Spleen (tissue), 11 donors: ENCODE measurements around the gene PPM1N. TPM values are rescaled to one million over a fixed set of nuclear protein-coding genes. Genes with fewer than 3 reads are reported as not detected.
A peak's percentile ranks its signal among the peaks of the same experiment; 100 is the strongest.

Experiments
- DNase-seq: peaks from one replicate; pipeline ENCODE4 v3.0.0-alpha.2; 2020
- H3K27ac ChIP-seq, 8 donors: fragments of 200-600 bp; sonication (generic) in 7 of 8; 1 replicate in 4 of 8; 2 replicates in 4 of 8; pipeline versions ENCODE4 v1.5.0 to v1.8.0; 2016 to 2021; ENCODE audit warnings: inconsistent platforms in 4 of 8, mild to moderate bottlenecking in 4 of 8, moderate library complexity in 1 of 8
- H3K27me3 ChIP-seq, 7 donors: fragments of 200-600 bp; sonication (generic) in 6 of 7; replicated peaks in 1 of 7; 1 replicate in 4 of 7; 2 replicates in 3 of 7; pipeline versions ENCODE4 v1.5.0 to v1.8.0; 2016 to 2021; ENCODE audit warnings: inconsistent platforms in 3 of 7, mild to moderate bottlenecking in 1 of 7
- H3K36me3 ChIP-seq, 6 donors: fragments of 200-600 bp; sonication (generic) in 5 of 6; 1 replicate in 4 of 6; 2 replicates in 2 of 6; pipeline versions ENCODE4 v1.5.0 to v1.8.0; 2016 to 2021; ENCODE audit warnings: inconsistent platforms in 2 of 6
- H3K4me1 ChIP-seq, 6 donors: fragments of 200-600 bp; sonication (generic) in 5 of 6; 1 replicate in 3 of 6; 2 replicates in 3 of 6; pipeline versions ENCODE4 v1.5.0 to v1.8.0; 2016 to 2021; ENCODE audit warnings: inconsistent platforms in 3 of 6
- H3K4me3 ChIP-seq, 8 donors: fragments of 200-600 bp; sonication (generic) in 7 of 8; 1 replicate in 4 of 8; 2 replicates in 4 of 8; pipeline versions ENCODE4 v1.5.0 to v1.8.0; 2016 to 2021; ENCODE audit warnings: inconsistent platforms in 4 of 8, mild to moderate bottlenecking in 4 of 8, moderate library complexity in 2 of 8
- H3K9me3 ChIP-seq, 8 donors: fragments of 200-600 bp; sonication (generic) in 7 of 8; 1 replicate in 4 of 8; 2 replicates in 4 of 8; pipeline versions ENCODE4 v1.5.0 to v1.8.0; 2016 to 2021; ENCODE audit warnings: inconsistent platforms in 4 of 8
- POLR2A ChIP-seq, 3 donors: fragments of 450-650 bp; IDR thresholded peaks; one replicate each; pipeline ENCODE4 v1.5.1; 2017; ENCODE audit warnings: antibody characterized with exemption in 3 of 3, mild to moderate bottlenecking in 1 of 3
- POLR2AphosphoS5 ChIP-seq, 3 donors: sonication (generic); formaldehyde crosslinking; IDR thresholded peaks; one replicate each; pipeline ENCODE4 v1.5.1; 2017; ENCODE audit warnings: antibody characterized with exemption in 3 of 3
- WGBS, 5 donors: extraction: QIAGEN DNeasy Blood & Tissue Kit in 3 of 5; methylation state at CpG; one replicate each; pipeline versions ENCODE4 v1.1.5 to v1.1.7; 2013 to 2018; 5-methylcytosine and 5-hydroxymethylcytosine counted together
- intact Hi-C: fragments of 100-400 bp; cut with DNase I; formaldehyde crosslinking; loops from one replicate; pipeline ENCODE4 v1.15.0; 2023; ENCODE audit warnings: low total_unique reads
- polyA plus RNA-seq, 3 donors: library from polyadenylated mRNA; stranded (reverse); fragments of 200-250 nt; gene quantifications; one replicate each; pipeline ENCODE4 v1.2.1, GENCODE V29; 2013
- total RNA-seq, 7 donors: library from RNA; depleted of rRNA in 3 of 7; stranded (reverse); fragments of >200 nt in 3 of 7; fragmentation: NEBNext Ultra II Directional in 4 of 7; extraction: Animal tissue kit (Norgen Biotek cat#: 25700) in 4 of 7; gene quantifications; one replicate each; pipeline versions ENCODE4 v1.1.0 to v1.2.1, GENCODE V29; 2016 to 2021
- TF ChIP-seq, protein P1 (sequence below), 11 experiments: fragments of 200-600 bp in 7 of 11; fragments of 450-650 bp in 4 of 11; sonication (generic) in 4 of 11; IDR thresholded peaks in 8 of 11; conservative IDR thresholded peaks in 3 of 11; 1 replicate in 7 of 11; 2 replicates in 4 of 11; pipeline versions ENCODE4 v1.4.0 to v1.8.0; 2016 to 2021; ENCODE audit warnings: antibody characterized with exemption in 11 of 11, inconsistent platforms in 4 of 11, mild to moderate bottlenecking in 1 of 11
- donor health status: healthy with polysubstance abuse.
- donor health status: DM: no; HTN: no; CAD: no; lungs with moderate emphysema.
- donor health status: DM: no; HTN: no; CAD: no.
- donor health status: Bipolar disorder and iron deficiency.
- donor health status: healthy.
- donor health status: DM: no; HTN: no; CAD: no.
- donor health status: DM: yes; HTN: yes; CAD: no.

PPM1N gene
- total and polyA plus RNA-seq, 10 donors, result 6.3 to 21.4 (median 9.7) TPM

DNA sequence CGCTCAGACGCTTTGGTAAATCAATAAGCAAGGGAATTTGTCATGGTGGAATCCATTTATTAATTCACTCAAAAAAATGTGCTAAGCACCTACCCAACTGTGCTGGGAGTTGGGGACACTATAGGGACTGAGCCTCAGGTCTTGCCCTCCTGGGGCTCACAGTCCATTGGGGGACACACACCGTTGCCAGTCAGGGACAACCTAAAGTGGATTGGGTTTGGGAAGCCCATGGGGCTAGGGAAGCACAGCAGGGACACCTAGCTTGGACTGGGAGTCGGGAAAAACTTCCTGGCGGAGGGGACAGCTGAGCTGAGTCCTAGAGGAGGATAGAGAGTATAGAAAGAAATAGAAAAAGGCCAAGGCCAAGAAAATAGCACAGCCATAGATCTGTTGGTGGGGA lies 21.9 kb upstream of the PPM1N start:
- Histone ChIP-seq H3K9me3 (no peaks in the 10 kb centered on the region), H3K4me3 (no peak overlapping the region), H3K27me3 (peaks cover 0 to 41% (median 16%) of the 10 kb centered on the region in 7 donors), H3K27ac (no peak overlapping the region), H3K4me1 (peaks cover 12 to 66% (median 33%) of the 10 kb centered on the region in 6 donors), H3K36me3 (no peaks in the 10 kb centered on the region)
- TF ChIP-seq POLR2AphosphoS5 (IDR thresholded peaks at IDR 0.05), result no peak
- no peak for TF ChIP-seq POLR2A (IDR thresholded peaks at IDR 0.05)
- TF ChIP-seq, protein P1, sequence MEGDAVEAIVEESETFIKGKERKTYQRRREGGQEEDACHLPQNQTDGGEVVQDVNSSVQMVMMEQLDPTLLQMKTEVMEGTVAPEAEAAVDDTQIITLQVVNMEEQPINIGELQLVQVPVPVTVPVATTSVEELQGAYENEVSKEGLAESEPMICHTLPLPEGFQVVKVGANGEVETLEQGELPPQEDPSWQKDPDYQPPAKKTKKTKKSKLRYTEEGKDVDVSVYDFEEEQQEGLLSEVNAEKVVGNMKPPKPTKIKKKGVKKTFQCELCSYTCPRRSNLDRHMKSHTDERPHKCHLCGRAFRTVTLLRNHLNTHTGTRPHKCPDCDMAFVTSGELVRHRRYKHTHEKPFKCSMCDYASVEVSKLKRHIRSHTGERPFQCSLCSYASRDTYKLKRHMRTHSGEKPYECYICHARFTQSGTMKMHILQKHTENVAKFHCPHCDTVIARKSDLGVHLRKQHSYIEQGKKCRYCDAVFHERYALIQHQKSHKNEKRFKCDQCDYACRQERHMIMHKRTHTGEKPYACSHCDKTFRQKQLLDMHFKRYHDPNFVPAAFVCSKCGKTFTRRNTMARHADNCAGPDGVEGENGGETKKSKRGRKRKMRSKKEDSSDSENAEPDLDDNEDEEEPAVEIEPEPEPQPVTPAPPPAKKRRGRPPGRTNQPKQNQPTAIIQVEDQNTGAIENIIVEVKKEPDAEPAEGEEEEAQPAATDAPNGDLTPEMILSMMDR (IDR thresholded peaks at IDR 0.05 in 8 of 11, conservative IDR thresholded peaks at IDR 0.05 in 3 of 11), result no peak
- DNase-seq, result no peak
- intact Hi-C loops, result no loop called here
- WGBS, 5 donors, result 42 to 66% (median 53%) methylated on average over 5 of the region's 5 CpGs

DNA sequence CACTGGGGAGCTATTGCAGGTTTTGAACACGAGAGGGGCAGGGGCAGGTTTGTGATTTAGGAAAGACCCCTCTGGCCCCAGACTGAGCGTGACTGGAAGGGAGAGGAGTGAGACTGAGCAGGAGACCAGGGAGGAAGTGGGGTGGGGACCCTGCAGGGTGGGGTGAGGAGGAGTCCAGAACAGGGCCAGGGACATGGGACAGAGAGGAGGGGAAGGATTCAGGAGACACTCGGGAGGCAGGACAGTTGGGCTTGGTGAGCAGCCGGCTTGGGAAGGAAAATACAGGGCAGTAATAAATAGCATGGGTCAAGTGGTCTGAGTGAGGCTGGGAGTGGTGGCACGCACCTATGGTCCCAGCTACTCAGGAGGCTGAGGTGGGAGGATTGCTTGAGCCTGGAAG lies 21.1 kb upstream of the PPM1N start:
- DNase-seq, result no peak
- H3K27me3 ChIP-seq, result peaks cover 0 to 32% (median 16%) of the 10 kb centered on the region in 7 donors
- TF ChIP-seq, protein P1 (IDR thresholded peaks at IDR 0.05 in 8 of 11, conservative IDR thresholded peaks at IDR 0.05 in 3 of 11), result no peak
- TF ChIP-seq POLR2A (IDR thresholded peaks at IDR 0.05) (no peak), POLR2AphosphoS5 (IDR thresholded peaks at IDR 0.05) (no peak)
- no peaks in the 10 kb centered on the region for H3K36me3 ChIP-seq
- intact Hi-C loops, result no loop called here
- peak overlapping the region in 2 of 8 donors; percentile 26 to 45 for H3K27ac ChIP-seq
- H3K4me1 ChIP-seq, result peaks cover 8 to 57% (median 28%) of the 10 kb centered on the region in 6 donors
- H3K4me3 ChIP-seq, result no peak overlapping the region
- 26 to 51% (median 35%) methylated on average over 5 of the region's 5 CpGs for WGBS, 5 donors
- H3K9me3 ChIP-seq, result no peaks in the 10 kb centered on the region

DNA sequence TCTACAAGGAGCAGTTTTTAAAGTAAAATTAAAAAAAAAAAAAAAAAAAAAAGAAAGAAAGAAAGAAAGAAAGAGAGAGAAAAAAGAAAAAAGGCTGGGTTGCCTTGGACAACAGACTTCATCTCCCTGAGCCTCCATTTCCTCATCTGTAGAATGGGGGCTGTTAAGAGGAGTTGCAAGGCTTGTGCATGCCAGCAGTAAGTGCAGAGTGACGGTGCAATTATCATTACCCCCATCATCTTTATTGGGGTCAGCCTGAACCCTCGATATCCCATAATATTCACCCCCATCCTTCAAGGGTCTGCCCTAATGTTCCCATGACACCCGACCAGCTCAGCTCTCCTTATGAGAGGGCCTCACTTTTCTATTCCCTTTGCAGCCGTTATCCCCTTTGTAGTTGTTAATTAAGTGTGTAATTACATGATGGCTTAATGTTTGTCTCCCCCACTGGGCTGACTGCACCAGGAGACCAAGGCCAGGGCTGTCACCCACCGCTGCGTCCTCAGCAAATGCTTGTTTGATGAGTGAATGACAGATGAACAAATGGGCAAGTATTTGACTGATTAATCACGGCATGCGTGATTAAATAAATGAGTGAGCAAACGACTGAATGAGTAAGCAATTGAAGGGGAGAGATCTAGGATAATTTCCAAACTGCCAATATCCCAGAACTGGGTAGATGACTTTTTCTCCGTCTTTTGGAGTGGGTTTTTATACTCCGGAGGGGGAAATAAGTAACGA lies 20.4 kb upstream of the PPM1N start:
- TF ChIP-seq POLR2A (IDR thresholded peaks at IDR 0.05) (no peak), POLR2AphosphoS5 (IDR thresholded peaks at IDR 0.05) (no peak)
- TF ChIP-seq, protein P1 (IDR thresholded peaks at IDR 0.05 in 8 of 11, conservative IDR thresholded peaks at IDR 0.05 in 3 of 11), result no peak
- Histone ChIP-seq H3K27ac (peak overlapping the region; percentile 92 to 99 (median 96)), H3K27me3 (peaks cover 0 to 25% (median 13%) of the 10 kb centered on the region in 7 donors), H3K4me3 (peak overlapping the region in 7 of 8 donors; percentile 32 to 69 (median 44)), H3K9me3 (no peaks in the 10 kb centered on the region), H3K36me3 (no peaks in the 10 kb centered on the region), H3K4me1 (peaks cover 4 to 50% (median 21%) of the 10 kb centered on the region in 6 donors)
- intact Hi-C loops, result loop anchor here (2.0 kb wide), 1 partner anchor 39 kb away; no protein-coding TSS in a partner anchor
- 5 to 10% (median 10%) methylated on average over 12 of the region's 12 CpGs for WGBS, 5 donors
- DNase-seq, result no peak
